ENCODE data around the gene BCAS4.

Gene BCAS4

GRCh38 chr20:50874758-50875665, 80.2 kb downstream of the BCAS4 start:
- H3K9me3 ChIP-seq (ENCODE audit: control insufficient read depth, insufficient read depth, low read depth, low read length): no peaks in the 10 kb centered on the region
- H3K4me3 ChIP-seq (ENCODE audit: low read depth, low read length): no peak overlapping the region
- TF ChIP-seq ZBTB20 (tag by site-specific recombination; IDR thresholded peaks at IDR 0.05): no peak
- ChIA-PET POLR2A (no interaction called here), CTCF (no interaction called here)
- peaks cover 0 to 10% of the 10 kb centered on the region in 2 experiments; a peak in 1 of 3 replicates for H3K36me3 ChIP-seq (ENCODE audit: control insufficient read depth in 2 of 2, insufficient read depth in 1 of 2, low read length in 2 of 2)
- no peaks in the 10 kb centered on the region for H3K4me1 ChIP-seq (ENCODE audit: control insufficient read depth, insufficient read depth, low read length)
- no peak overlapping the region for H3K27ac ChIP-seq (ENCODE audit: extremely low read depth, low read depth, low read length)

- Histone ChIP-seq H3K9me3 (ENCODE audit: control insufficient read depth, insufficient read depth, low read depth, low read length) (no peaks in the 10 kb centered on the region), H3K27ac (ENCODE audit: extremely low read depth, low read depth, low read length) (no peak overlapping the region), H3K4me3 (ENCODE audit: low read depth, low read length) (no peak overlapping the region), H3K4me1 (ENCODE audit: control insufficient read depth, insufficient read depth, low read length) (no peaks in the 10 kb centered on the region), H3K36me3 (ENCODE audit: control insufficient read depth in 2 of 2, insufficient read depth in 1 of 2, low read length in 2 of 2) (peaks cover 0 to 10% of the 10 kb centered on the region in 2 experiments; a peak in 1 of 3 replicates)
- ChIA-PET POLR2A (no interaction called here), CTCF (interaction anchor here (0.7 to 0.9 kb wide), 3 partner anchors 11 to 591 kb away, joined by 3 to 4 read pairs (median 3); partner anchors contain the start of gene BCAS4)
- TF ChIP-seq ZFP3 (tag by site-specific recombination; IDR thresholded peaks at IDR 0.05; ENCODE audit: low read depth): no peak
- no peak for TF ChIP-seq ZFP37 (tag by site-specific recombination; IDR thresholded peaks at IDR 0.05)
Measured at GRCh38 chr20:50876063-50876685, 81.3 kb downstream of the BCAS4 start.

- CTCF ChIA-PET: interaction anchor here (0.6 to 0.9 kb wide), 4 partner anchors 12 to 592 kb away, joined by 3 to 4 read pairs (median 4); partner anchors contain the start of genes BCAS4 and PTPN1
Measured at GRCh38 chr20:50876816-50877215, 82.0 kb downstream of the BCAS4 start.

More at GRCh38 chr20:50876816-50877215, 82.0 kb downstream of the BCAS4 start:
- Histone ChIP-seq H3K27ac (ENCODE audit: extremely low read depth, low read depth, low read length) (no peak overlapping the region), H3K9me3 (ENCODE audit: control insufficient read depth, insufficient read depth, low read depth, low read length) (no peaks in the 10 kb centered on the region), H3K36me3 (ENCODE audit: control insufficient read depth in 2 of 2, insufficient read depth in 1 of 2, low read length in 2 of 2) (peaks cover 0 to 10% of the 10 kb centered on the region in 2 experiments; a peak in 1 of 3 replicates), H3K4me1 (ENCODE audit: control insufficient read depth, insufficient read depth, low read length) (no peaks in the 10 kb centered on the region), H3K4me3 (ENCODE audit: low read depth, low read length) (no peak overlapping the region)
- POLR2A ChIA-PET: no interaction called here
- TF ChIP-seq HIC1 (tag by site-specific recombination; IDR thresholded peaks at IDR 0.05): no peak
- TF ChIP-seq BCL6B (tag by site-specific recombination; IDR thresholded peaks at IDR 0.05): no peak
- no peak for TF ChIP-seq AEBP2 (tag by site-specific recombination; IDR thresholded peaks at IDR 0.05; ENCODE audit: borderline replicate concordance)
- no peak for TF ChIP-seq ZNF24 (tag by site-specific recombination; IDR thresholded peaks at IDR 0.05)
- no peak for TF ChIP-seq ELK4 (IDR thresholded peaks at IDR 0.05; ENCODE audit: borderline replicate concordance, low read depth, low read length)
- no peak for TF ChIP-seq ZNF624 (tag by site-specific recombination; IDR thresholded peaks at IDR 0.05)
- TF ChIP-seq ZBTB48 (tag by site-specific recombination; IDR thresholded peaks at IDR 0.05): no peak
- no peak for TF ChIP-seq ZNF830 (tag by site-specific recombination; IDR thresholded peaks at IDR 0.05; ENCODE audit: low read depth)
- no peak for TF ChIP-seq ZNF600 (tag by site-specific recombination; IDR thresholded peaks at IDR 0.05)
- TF ChIP-seq ZNF18 (tag by site-specific recombination; IDR thresholded peaks at IDR 0.05): no peak
- no peak for TF ChIP-seq MYNN (tag by site-specific recombination; IDR thresholded peaks at IDR 0.05; ENCODE audit: borderline replicate concordance)
- TF ChIP-seq ZBTB20 (tag by site-specific recombination; IDR thresholded peaks at IDR 0.05): no peak
